Activated CD8-positive, alpha-beta memory T cell treated with anti-CD3 and anti-CD28 coated beads for 48 hours (primary cell): ENCODE measurements around the gene NEO1.
A peak's percentile ranks its signal among the peaks of the same experiment; 100 is the strongest.

ENCODE experiments used
- DNase-seq, 3 experiments: peaks; one replicate each; pipeline ENCODE4 v3.0.0-alpha.2; 2020; ENCODE audit warnings: low read depth in 2 of 3, low spot score in 2 of 3

Gene NEO1

GRCh38 chr15:73246898-73247297, 194.6 kb downstream of the NEO1 start:
- no peak for DNase-seq

- DNase-seq: no peak
Measured at GRCh38 chr15:73247331-73247730, 195.1 kb downstream of the NEO1 start.

GRCh38 chr15:73249499-73249898, 197.2 kb downstream of the NEO1 start:
- DNase-seq: no peak

- no peak for DNase-seq
Measured at GRCh38 chr15:73254598-73254997, 202.3 kb downstream of the NEO1 start.

DNA sequence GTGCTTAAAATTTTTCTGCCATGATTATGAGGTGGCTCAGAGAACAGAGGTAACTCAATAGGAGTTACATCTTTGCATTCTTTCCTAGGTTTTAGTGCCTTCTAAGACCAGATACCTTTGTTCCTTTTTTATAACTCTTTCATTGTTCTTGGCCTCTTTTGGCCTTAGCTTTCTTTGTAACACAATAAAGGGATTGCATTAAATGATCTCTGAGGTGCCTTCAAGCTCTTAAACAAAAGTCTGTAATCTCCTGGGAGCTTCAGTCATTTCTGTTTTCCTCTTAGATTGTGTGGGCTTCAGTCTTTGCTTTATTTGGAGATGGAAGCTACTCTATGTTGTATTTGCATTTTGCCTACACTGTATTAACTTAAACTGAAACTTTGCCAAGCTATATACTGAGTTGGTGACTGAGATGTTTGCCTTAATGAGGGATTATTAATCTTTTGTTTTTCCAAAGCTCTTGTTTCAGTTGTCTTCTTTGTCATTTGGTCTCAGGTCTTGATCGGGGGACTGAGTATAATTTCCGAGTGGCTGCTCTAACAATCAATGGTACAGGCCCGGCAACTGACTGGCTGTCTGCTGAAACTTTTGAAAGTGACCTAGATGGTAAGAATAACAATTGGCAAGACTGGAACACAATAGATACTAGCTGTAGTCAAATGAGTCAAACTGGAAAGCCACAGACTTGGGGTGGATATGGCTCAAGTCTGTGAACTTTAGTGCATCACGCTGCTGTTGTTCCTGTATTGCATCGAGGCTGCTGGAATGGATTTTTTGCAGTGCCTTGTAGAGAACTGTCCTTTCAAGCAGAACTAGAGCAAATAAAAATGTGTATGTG, 206.2 kb downstream of the NEO1 start:
- no peak for DNase-seq

- DNase-seq: no peak
Measured at GRCh38 chr15:73264881-73265280, 212.6 kb downstream of the NEO1 start.

DNA sequence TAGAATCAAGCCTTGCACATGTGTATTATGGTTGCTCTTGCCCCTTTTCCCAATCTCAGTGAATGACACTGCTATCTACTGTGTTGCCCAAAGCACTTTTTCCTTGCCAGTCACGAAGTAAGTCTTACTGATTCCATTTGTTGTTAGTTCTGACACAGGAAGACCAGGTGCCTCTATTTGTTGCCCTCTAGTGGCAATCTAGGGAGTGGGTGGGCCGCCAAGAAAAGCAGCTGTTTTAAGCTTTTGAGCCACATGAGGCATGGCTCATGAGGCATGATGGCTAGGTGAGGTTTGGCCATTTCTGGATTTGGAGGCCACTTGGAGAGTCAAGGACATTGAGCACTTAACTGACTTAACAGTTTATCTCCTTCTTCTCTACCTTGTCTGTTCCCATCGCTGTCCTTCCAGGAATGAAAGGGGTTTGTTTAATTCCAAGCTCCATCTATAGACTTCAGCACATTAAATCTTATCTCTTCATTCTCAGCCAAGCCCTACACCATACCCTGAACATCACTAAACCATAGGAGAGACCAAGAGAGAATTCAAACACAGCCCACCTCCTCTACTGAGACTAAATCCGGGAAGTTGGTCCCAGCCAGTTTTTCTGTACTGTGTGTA, 213.4 kb downstream of the NEO1 start:
- peak in 1 of 3 experiments; percentile 4 for DNase-seq

DNA sequence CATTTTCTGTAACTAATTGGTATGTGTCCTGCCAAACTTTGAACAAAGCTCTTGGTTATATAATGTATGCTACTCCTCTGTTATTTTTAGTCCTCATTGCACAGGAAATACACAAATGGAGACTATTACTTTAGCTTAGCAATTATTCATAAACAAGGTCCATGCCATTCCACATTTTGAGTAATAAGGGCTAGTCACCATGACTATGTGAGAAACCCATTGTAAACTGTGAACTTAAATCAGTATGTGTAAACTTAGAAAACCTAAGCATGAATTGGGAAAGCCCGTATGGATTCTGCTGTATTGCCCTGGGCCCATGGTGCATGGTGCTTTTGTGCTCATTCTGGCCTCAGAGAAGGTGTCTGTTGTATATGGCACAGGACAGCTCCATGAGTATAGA, 216.2 kb downstream of the NEO1 start:
- DNase-seq: no peak

DNA sequence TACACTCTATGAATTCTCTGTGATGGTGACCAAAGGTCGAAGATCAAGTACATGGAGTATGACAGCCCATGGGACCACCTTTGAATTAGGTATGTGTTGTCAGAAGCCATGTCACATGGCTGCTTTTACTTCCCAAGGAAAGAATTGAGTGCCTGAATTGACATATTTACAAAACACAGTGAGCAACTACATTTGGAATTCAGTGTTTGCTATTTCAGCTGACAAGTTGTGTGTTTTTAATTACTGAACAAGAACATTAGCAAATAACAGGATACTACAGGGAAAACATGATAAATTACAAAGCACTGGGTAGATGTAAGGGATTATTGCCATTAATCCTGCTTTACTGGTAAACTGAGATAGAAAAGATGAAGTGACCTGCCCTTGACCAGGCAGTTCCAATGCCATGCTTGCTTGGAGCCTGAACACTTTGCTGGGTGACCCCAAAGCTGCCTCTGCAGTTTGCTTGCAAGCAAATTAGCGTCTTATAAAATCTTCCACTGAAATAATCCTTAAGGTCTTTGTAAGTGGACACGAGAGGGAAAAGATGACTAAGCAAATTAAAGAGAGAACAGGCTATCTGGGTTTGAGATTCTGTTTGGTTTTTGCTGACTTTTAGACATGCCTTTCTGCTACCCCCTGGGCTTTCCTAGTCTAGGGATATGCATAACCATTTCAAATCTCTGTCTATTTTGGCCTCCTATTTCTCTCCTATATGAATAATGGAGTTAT, 218.3 kb downstream of the NEO1 start:
- no peak for DNase-seq

GRCh38 chr15:73273181-73274002, 221.1 kb downstream of the NEO1 start:
- DNase-seq: no peak

GRCh38 chr15:73275862-73276261, 223.6 kb downstream of the NEO1 start:
- DNase-seq: no peak

- no peak for DNase-seq
Measured at GRCh38 chr15:73282567-73283365, 230.5 kb downstream of the NEO1 start.

DNA sequence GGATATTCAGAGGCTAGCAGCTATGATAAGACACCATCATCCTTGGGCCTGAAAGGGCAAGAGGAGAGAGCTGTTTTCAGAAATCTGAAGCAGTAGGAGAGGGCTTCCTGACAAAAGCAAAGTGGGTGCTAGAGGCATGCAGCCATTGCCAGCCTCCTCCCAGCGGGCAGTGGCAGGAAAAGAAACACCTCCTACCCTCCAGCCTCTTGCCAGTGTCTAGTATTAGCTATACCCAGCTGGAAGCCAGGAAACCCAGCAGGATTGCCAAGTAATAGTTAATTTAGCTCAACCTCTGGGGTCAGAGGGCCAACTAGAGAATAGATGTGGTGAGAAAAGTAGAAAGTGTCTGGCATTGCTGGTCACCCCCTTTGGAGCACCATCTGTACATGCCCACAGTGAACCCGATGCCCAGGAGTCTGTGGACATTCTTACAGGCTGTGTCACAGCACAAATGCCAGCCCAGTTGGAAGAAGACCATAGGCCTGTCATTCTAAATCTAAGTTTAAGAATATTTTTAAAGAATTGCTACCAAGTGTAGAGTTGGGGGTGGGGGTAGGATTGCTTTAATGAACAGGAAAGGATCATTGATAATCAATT, 231.2 kb downstream of the NEO1 start:
- DNase-seq: no peak

GRCh38 chr15:73284090-73284716, 231.9 kb downstream of the NEO1 start:
- DNase-seq: no peak

GRCh38 chr15:73286311-73286710, 234.0 kb downstream of the NEO1 start:
- no peak for DNase-seq

GRCh38 chr15:73287019-73287418, 234.8 kb downstream of the NEO1 start:
- no peak for DNase-seq

DNA sequence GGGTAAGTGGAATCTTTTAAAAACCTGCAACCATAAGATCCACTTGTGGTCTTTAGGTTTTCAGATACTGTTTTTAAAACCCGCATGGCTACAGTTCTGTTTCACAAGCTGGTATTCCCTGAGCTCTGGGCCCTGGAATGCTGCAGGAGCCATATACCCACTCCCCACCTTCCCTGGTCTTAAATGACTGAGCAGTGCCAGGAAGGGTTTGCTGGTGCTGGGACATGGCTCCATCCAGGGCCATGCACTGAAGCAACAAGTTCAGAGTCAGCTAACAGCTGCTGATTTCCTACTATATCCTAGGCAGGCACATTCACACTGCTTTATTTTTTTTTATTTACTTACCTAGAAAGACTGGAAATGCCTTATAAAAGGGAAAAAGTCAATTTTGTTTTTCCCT, 239.2 kb downstream of the NEO1 start:
- DNase-seq: no peak

- DNase-seq: no peak
Measured at GRCh38 chr15:73293773-73294172, 241.5 kb downstream of the NEO1 start.

GRCh38 chr15:73295630-73296286, 243.5 kb downstream of the NEO1 start:
- no peak for DNase-seq
